ENCODE measurements around the gene RPTOR.

The RPTOR gene

DNA sequence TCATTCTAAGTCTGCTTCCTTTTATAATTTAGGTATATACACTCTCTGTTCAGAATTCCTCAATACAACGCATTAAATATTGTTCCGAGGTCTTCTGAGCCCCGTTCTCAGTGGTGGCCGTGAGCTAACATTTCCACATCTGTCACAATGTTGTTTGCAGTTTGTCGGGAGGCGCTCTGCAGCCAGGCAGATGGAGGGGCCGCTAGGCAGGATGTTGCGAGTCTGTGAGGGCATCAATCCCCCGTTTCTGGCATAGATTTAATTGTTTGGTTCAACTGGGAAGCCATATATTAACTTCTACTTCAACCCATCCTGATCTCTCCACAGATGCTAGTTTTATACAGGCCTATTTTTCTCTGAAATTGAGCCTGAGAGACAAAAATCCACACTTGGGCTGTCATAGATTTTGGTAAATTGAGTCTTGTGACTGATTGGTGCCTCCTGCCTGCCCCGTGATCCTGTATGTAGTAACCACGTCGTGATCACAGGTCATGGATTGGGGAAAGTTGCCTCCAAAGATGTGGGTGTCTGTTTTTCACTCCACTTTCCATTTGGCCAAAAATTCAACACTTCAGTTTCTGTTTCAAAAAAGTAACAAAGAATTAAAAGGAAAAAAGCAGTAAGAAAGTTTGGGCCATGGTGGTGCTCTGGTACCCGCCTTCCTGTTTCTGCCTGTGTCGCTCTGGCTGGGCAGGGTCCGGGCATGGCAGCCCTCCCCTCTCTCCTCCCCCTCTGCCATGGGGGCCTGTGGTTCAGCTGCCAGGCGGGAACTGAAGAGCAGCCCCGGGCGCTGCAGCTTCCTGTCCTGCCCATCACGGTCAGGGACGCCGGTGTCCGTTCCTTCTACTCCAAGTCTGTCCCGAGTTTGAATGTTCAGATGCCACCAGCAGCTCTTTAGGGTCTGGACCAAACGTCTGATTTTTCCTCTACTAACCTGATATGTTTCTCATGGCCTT lies 41.5 kb downstream of the RPTOR start:
- no peaks in the 10 kb centered on the region for H3K36me3 ChIP-seq
- no peaks in the 10 kb centered on the region for H3K9me3 ChIP-seq
- no peaks in the 10 kb centered on the region for H3K27me3 ChIP-seq
- no peak for DNase-seq
- TF ChIP-seq, protein P1, sequence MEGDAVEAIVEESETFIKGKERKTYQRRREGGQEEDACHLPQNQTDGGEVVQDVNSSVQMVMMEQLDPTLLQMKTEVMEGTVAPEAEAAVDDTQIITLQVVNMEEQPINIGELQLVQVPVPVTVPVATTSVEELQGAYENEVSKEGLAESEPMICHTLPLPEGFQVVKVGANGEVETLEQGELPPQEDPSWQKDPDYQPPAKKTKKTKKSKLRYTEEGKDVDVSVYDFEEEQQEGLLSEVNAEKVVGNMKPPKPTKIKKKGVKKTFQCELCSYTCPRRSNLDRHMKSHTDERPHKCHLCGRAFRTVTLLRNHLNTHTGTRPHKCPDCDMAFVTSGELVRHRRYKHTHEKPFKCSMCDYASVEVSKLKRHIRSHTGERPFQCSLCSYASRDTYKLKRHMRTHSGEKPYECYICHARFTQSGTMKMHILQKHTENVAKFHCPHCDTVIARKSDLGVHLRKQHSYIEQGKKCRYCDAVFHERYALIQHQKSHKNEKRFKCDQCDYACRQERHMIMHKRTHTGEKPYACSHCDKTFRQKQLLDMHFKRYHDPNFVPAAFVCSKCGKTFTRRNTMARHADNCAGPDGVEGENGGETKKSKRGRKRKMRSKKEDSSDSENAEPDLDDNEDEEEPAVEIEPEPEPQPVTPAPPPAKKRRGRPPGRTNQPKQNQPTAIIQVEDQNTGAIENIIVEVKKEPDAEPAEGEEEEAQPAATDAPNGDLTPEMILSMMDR (IDR thresholded peaks at IDR 0.05; ENCODE audit: low read depth, low read length) = no peak
- no peaks in the 10 kb centered on the region for H3K4me1 ChIP-seq
- H3K4me3 ChIP-seq (ENCODE audit: low read depth, low read length) = no peak overlapping the region

DNA sequence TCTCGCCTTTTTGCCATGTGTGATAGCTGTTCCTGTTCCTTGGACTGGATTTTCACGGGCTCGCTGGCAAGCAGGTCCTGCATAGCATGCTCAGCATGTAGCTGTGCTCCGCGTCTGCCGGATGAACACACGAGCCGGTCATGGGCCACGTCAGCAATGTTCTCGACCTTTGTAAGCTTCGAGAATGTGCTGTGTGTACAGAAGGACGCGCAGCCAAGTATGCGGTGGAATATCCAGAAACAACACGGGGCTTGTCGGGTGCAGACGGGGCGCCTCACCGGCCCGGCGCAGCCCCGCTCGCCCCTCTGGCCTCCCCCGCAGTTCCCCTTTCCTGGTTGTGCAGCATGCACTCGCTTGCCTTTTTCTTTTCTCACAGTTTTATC lies 42.2 kb downstream of the RPTOR start:
- H3K27me3 ChIP-seq = no peaks in the 10 kb centered on the region
- H3K9me3 ChIP-seq = no peaks in the 10 kb centered on the region
- TF ChIP-seq, protein P1 (IDR thresholded peaks at IDR 0.05; ENCODE audit: low read depth, low read length) = no peak
- H3K4me3 ChIP-seq (ENCODE audit: low read depth, low read length) = no peak overlapping the region
- no peaks in the 10 kb centered on the region for H3K36me3 ChIP-seq
- H3K4me1 ChIP-seq = no peaks in the 10 kb centered on the region
- no peak for DNase-seq

DNA sequence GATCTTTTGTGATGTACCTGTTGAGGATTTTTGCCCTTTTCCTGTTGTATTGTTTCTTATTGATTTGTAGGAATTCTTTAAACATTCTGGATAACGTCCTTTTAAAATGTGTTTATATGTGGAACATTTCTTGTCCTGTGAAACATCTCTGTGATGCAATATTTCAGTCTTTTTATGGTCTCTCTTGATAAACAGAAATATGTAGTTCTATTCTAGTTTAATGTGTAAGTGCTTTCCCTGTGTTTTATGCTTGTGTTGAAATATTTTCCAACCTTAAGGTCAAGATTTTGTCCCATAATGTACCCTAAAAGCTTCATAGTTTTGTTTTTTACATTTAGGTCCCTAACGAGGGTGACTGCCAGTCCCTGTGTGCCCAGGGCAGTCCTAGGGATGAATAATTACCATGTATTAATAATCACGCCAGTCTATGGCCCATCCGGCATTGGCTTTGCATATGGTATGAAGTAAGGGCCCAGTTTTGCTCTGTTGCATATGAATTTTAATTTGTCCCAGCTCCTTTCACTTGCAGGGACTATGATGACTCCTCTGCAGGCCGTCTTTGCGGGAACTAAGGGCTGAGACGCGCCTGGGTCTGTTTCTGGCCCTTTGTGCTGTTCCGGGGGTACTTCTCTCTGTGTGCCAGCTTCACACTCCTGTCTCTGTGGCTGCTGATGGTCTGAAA lies 44.2 kb downstream of the RPTOR start:
- no peak for DNase-seq
- Histone ChIP-seq H3K36me3 (no peaks in the 10 kb centered on the region), H3K4me3 (ENCODE audit: low read depth, low read length) (no peak overlapping the region), H3K4me1 (no peaks in the 10 kb centered on the region), H3K9me3 (no peaks in the 10 kb centered on the region), H3K27me3 (no peaks in the 10 kb centered on the region)
- TF ChIP-seq, protein P1 (IDR thresholded peaks at IDR 0.05; ENCODE audit: low read depth, low read length) = no peak

DNA sequence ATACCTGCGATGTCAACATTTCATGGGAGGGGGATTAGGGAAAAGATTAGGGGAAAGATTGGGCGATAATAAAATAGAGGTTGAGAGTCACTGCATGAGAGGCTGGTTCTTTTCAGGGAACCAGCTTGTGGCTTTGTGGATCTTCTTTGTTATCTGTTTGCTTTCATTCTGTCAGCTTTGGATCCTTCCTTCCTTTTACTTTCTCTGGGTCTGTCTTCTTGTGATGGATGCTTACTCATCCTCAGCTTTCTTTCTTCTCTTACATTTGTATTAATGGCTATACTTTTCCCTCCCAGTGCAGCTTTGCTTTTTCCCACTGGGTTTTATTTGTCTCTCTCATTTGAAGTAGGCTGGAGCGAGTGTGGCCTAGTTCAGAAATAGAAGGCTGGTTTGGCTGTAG lies 47.1 kb downstream of the RPTOR start:
- TF ChIP-seq, protein P1 (IDR thresholded peaks at IDR 0.05; ENCODE audit: low read depth, low read length) = no peak
- no peak for DNase-seq
- Histone ChIP-seq H3K4me3 (ENCODE audit: low read depth, low read length) (no peak overlapping the region), H3K36me3 (no peaks in the 10 kb centered on the region), H3K4me1 (no peaks in the 10 kb centered on the region), H3K27me3 (no peaks in the 10 kb centered on the region), H3K9me3 (no peaks in the 10 kb centered on the region)

DNA sequence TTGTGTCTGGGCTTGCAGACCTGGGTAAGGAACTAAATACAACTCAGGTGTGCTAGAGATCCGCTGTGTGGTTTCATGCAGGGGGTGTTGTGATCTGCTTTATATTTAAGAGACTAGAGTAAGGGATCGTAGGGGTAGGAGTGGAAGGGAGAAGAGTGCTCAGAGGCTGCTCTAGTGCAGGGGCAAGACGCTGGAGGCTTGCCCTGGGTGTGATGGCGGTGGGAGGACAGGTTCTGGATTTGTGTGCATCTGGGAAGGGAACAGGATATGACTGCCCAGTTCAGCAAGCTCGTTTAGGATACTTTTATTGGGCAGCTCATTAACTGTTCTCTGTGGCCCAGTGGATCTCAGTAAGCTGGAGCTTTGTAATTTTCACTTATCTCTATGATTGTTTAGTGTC lies 47.6 kb downstream of the RPTOR start:
- Histone ChIP-seq H3K27me3 (no peaks in the 10 kb centered on the region), H3K9me3 (no peaks in the 10 kb centered on the region), H3K4me3 (ENCODE audit: low read depth, low read length) (no peak overlapping the region), H3K4me1 (no peaks in the 10 kb centered on the region), H3K36me3 (no peaks in the 10 kb centered on the region)
- TF ChIP-seq, protein P1 (IDR thresholded peaks at IDR 0.05; ENCODE audit: low read depth, low read length) = no peak
- DNase-seq = no peak

DNA sequence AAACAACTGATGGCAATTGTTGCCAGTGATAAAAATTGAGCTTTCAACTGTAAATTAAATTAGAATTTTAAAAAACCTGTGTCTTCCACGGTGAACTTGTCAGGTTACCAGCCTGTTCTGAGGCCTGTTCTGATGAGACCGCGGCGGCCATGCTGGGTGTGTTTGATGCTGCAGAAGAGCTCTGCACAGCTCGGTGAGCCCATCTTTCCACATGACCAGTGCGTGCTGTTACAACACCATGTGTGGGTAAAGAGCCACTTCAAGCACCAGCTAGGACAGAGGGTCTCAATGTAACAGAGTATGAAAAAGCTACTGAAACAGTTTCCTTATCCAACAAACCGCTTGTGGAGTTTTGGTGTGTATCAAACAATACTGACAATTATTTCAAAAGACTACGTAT lies 48.5 kb downstream of the RPTOR start:
- Histone ChIP-seq H3K36me3 (no peaks in the 10 kb centered on the region), H3K4me3 (ENCODE audit: low read depth, low read length) (no peak overlapping the region), H3K9me3 (no peaks in the 10 kb centered on the region), H3K27me3 (no peaks in the 10 kb centered on the region), H3K4me1 (no peaks in the 10 kb centered on the region)
- no peak for DNase-seq
- TF ChIP-seq, protein P1 (IDR thresholded peaks at IDR 0.05; ENCODE audit: low read depth, low read length) = no peak

Measured in BE2C (cell line).